ENCODE measurements around the gene SH2B3. TPM values are rescaled to one million over a fixed set of nuclear protein-coding genes. Genes with fewer than 3 reads are reported as not detected.

The SH2B3 gene
- total and polyA plus RNA-seq, 10 donors: 11.5 to 105 (median 81.9) TPM

DNA sequence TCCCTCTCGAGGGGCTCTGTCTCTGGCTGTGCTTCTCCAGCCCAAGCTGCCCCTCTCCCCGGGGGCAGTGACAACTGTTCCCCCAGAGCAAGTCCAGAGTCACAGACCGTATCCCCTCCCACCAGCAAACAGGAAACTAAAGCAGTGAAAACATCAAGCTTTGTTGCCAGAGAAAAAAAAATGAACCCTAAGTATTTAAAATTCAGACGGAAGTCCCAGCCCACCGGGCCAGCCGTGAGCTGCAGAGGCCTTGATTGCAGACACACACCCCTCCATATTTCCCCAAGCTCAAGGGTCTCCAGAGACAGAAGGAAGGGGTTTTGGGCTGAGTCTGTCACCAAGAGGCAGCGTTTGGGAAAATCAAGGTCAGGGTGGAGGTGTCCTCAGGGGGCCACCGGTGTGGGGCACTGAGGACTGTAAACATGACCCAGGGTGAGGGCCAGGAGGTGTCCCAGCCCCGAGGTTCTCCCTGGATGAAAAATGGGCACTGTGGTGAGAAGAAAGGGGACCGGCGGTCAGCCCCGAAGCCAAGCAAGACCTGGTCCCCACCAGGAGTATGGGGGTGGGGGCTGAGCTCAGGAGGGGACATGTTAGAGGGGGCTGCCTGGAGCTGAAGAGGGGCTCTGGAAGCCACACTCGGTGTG is 44.5 kb upstream of the SH2B3 start:
- H3K4me1 ChIP-seq: peaks cover 18 to 82% (median 42%) of the 10 kb centered on the region in 6 donors
- intact Hi-C loops (cut with DNase I; ENCODE audit: low total_unique reads): no loop called here
- WGBS, 5 donors: 32 to 42% (median 34%) methylated on average over 13 of the region's 13 CpGs
- H3K27me3 ChIP-seq (replicated peaks in 1 of 7): no peaks in the 10 kb centered on the region
- DNase-seq: no peak
- H3K9me3 ChIP-seq: no peaks in the 10 kb centered on the region
- H3K4me3 ChIP-seq: peak overlapping the region in 1 of 8 donors; percentile 24
- H3K36me3 ChIP-seq: peaks cover 0 to 44% (median 9%) of the 10 kb centered on the region in 6 donors
- TF ChIP-seq CTCF (IDR thresholded peaks at IDR 0.05 in 8 of 11, conservative IDR thresholded peaks at IDR 0.05 in 3 of 11) (no peak), POLR2AphosphoS5 (IDR thresholded peaks at IDR 0.05) (peak in 1 of 3 donors; percentile 26)
- H3K27ac ChIP-seq: peak overlapping the region; percentile 35 to 77 (median 64)

GRCh38 chr12:111361717-111362576 is 43.8 kb upstream of the SH2B3 start:
- DNase-seq: peak; percentile 76
- WGBS, 5 donors: 59 to 83% (median 68%) methylated on average over 13 to 18 of the region's 18 CpGs
- intact Hi-C loops (cut with DNase I; ENCODE audit: low total_unique reads): no loop called here
- no peaks in the 10 kb centered on the region for H3K27me3 ChIP-seq (replicated peaks in 1 of 7)
- TF ChIP-seq POLR2A (IDR thresholded peaks at IDR 0.05) (no peak), CTCF (IDR thresholded peaks at IDR 0.05 in 8 of 11, conservative IDR thresholded peaks at IDR 0.05 in 3 of 11) (no peak), POLR2AphosphoS5 (IDR thresholded peaks at IDR 0.05) (peak in 2 of 3 donors; percentile 55 to 57)
- H3K4me3 ChIP-seq: no peak overlapping the region
- H3K4me1 ChIP-seq: peaks cover 18 to 82% (median 46%) of the 10 kb centered on the region in 6 donors
- peaks cover 0 to 45% (median 9%) of the 10 kb centered on the region in 6 donors for H3K36me3 ChIP-seq
- H3K9me3 ChIP-seq: no peaks in the 10 kb centered on the region
- peak overlapping the region; percentile 35 to 77 (median 64) for H3K27ac ChIP-seq

DNA sequence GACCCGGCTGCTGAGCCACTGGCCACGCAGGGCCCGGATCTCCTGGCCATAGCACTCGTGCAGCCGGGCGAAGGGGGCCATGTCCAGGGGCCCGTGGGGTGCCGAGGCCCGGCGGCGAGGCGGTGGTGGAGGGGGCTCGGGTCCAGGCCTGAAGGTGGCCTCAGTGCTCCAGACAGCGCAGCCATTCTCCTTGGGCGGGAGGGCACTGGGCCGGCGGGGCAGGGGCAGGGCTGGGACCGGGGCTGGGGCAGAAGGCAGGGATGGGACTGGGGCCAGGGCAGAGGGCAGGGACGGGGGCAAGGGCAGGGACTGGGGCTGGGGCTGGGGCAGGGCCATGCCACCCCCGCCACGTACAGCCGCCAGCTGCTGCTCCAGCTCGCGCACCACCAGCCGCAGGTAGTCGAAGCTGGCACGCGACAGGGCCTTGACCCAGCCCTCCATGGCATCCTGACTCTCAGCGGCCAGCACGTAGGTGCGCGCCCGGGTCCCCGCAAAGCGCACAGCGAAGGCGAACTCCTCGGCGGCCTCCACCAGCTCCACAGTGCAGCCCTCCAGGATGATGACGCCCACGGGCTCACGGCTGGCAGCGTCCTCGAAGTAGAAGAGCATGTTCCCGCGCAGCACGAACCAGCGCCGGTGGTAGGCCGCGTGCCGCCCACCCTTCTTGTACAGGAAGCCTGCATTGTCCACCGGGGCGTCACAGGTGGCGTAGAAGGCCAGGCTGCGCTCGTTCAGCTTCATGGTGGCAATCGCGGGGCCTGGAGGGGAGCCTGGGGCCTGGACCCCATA is 42.8 kb upstream of the SH2B3 start:
- Histone ChIP-seq H3K4me1 (peaks cover 19 to 88% (median 55%) of the 10 kb centered on the region in 6 donors), H3K27ac (peak overlapping the region in 6 of 8 donors; percentile 35 to 77 (median 68)), H3K27me3 (replicated peaks in 1 of 7) (no peaks in the 10 kb centered on the region), H3K4me3 (no peak overlapping the region), H3K9me3 (no peaks in the 10 kb centered on the region), H3K36me3 (peaks cover 0 to 45% (median 9%) of the 10 kb centered on the region in 6 donors)
- intact Hi-C loops (cut with DNase I; ENCODE audit: low total_unique reads): no loop called here
- TF ChIP-seq POLR2A (IDR thresholded peaks at IDR 0.05) (no peak), POLR2AphosphoS5 (IDR thresholded peaks at IDR 0.05) (peak in 2 of 3 donors; percentile 39 to 51)
- peak; percentile 74 for DNase-seq
- WGBS, 5 donors: 85 to 97% (median 90%) methylated on average over 20 to 59 of the region's 59 CpGs

- Histone ChIP-seq H3K4me1 (peaks cover 23 to 95% (median 62%) of the 10 kb centered on the region in 6 donors), H3K9me3 (no peaks in the 10 kb centered on the region), H3K4me3 (no peak overlapping the region), H3K27ac (peak overlapping the region in 4 of 8 donors; percentile 2 to 74 (median 68)), H3K27me3 (replicated peaks in 1 of 7) (no peaks in the 10 kb centered on the region), H3K36me3 (peaks cover 0 to 45% (median 9%) of the 10 kb centered on the region in 6 donors)
- DNase-seq: no peak
- intact Hi-C loops (cut with DNase I; ENCODE audit: low total_unique reads): no loop called here
- WGBS, 5 donors: 79 to 94% (median 91%) methylated on average over 3 of the region's 3 CpGs
- TF ChIP-seq POLR2AphosphoS5 (IDR thresholded peaks at IDR 0.05) (no peak), POLR2A (IDR thresholded peaks at IDR 0.05) (no peak), CTCF (IDR thresholded peaks at IDR 0.05 in 8 of 11, conservative IDR thresholded peaks at IDR 0.05 in 3 of 11) (no peak)
Measured at GRCh38 chr12:111363578-111363977, 42.1 kb upstream of the SH2B3 start.
